IMR-90 (cell line): Measurements from ENCODE around the gene AADACL3. TPM values are rescaled to one million over a fixed set of nuclear protein-coding genes. Genes with fewer than 3 reads are reported as not detected.
"Not testable (repeated sequence)": the region's sequence is repeated elsewhere in the genome, so short reads cannot be mapped to it uniquely, and the experiment has no call there.

Source experiments
- ATAC-seq: fragments of 200-7000 bp; cut with Tn5 transposase; 2 replicates; pipeline ENCODE4 v1.9.1; 2020; ENCODE audit warnings: low read depth, mild to moderate bottlenecking, moderate library complexity
- BruUV-seq: library from RNA; stranded (reverse); fragments of 400-500 nt; replicated peaks from 2 replicates; lab custom pipeline; 2021; lab: Mats Ljungman, UMichigan
- CTCF ChIA-PET: fragments of 300-600 bp; formaldehyde crosslinking; extraction: SDS; loops from one replicate; lab custom pipeline; 2021; ENCODE audit warnings: antibody characterized with exemption; lab: Yijun Ruan, JAX
- POLR2A ChIA-PET: fragments of 300-600 bp; sonication (Branson Sonifier 250); formaldehyde crosslinking; loops from one replicate; lab custom pipeline; 2022; ENCODE audit warnings: antibody characterized with exemption; ENCODE audit not compliant: unreplicated experiment; lab: Charles Lee
- DNase-seq: peaks from one replicate; pipeline ENCODE4 v3.0.0; 2013
- H2AFZ ChIP-seq: replicated peaks from 2 replicates; pipeline ENCODE3; 2013; ENCODE audit warnings: low read length, mild to moderate bottlenecking; ENCODE audit not compliant: poor library complexity
- H2AK5ac ChIP-seq: 2 replicates; pipeline ENCODE4 v1.6.1; 2013; ENCODE audit warnings: low read depth, low read length, inconsistent platforms
- H2AK9ac ChIP-seq: replicated peaks from 2 replicates; pipeline ENCODE3; 2013; ENCODE audit warnings: mild to moderate bottlenecking, low read depth, low read length, moderate library complexity; ENCODE audit not compliant: poor library complexity
- H2BK120ac ChIP-seq: 2 replicates; pipeline ENCODE4 v1.6.1; 2013; ENCODE audit warnings: low read depth, low read length, inconsistent platforms
- H2BK15ac ChIP-seq: 3 replicates; pipeline ENCODE4 v1.6.1; 2013; ENCODE audit warnings: low read depth, low read length, inconsistent platforms
- H2BK20ac ChIP-seq: 2 replicates; pipeline ENCODE4 v1.6.1; 2013; ENCODE audit warnings: low read depth, mild to moderate bottlenecking, inconsistent platforms, low read length, moderate library complexity
- H2BK5ac ChIP-seq: 2 replicates; pipeline ENCODE4 v1.6.1; 2013; ENCODE audit warnings: mild to moderate bottlenecking, low read depth, low read length, inconsistent platforms; ENCODE audit not compliant: poor library complexity, severe bottlenecking
- H3K14ac ChIP-seq: replicated peaks from 2 replicates; pipeline ENCODE4 v1.6.1; 2013; ENCODE audit warnings: low read depth, low read length, inconsistent platforms
- H3K18ac ChIP-seq: 2 replicates; pipeline ENCODE4 v1.6.1; 2013; ENCODE audit warnings: low read depth, low read length, control low read depth
- H3K23ac ChIP-seq: 2 replicates; pipeline ENCODE4 v1.6.1; 2013; ENCODE audit warnings: low read depth, low read length, inconsistent platforms
- H3K27ac ChIP-seq: 2 replicates; pipeline ENCODE4 v1.5.1; 2013; ENCODE audit warnings: mild to moderate bottlenecking, control low read depth, low read length; ENCODE audit not compliant: insufficient read depth
- H3K27me3 ChIP-seq: 2 replicates; pipeline ENCODE4 v1.6.1; 2013; ENCODE audit warnings: low read length; ENCODE audit not compliant: control insufficient read depth, insufficient read depth
- H3K36me3 ChIP-seq: 2 replicates; pipeline ENCODE4 v1.6.1; 2013; ENCODE audit warnings: low read length, mixed read lengths; ENCODE audit not compliant: control insufficient read depth, insufficient read depth
- H3K4ac ChIP-seq: 2 replicates; pipeline ENCODE4 v1.6.1; 2013; ENCODE audit warnings: low read depth, low read length, inconsistent platforms
- H3K4me1 ChIP-seq: 2 replicates; pipeline ENCODE4 v1.6.1; 2013; ENCODE audit warnings: low read length, mixed read lengths; ENCODE audit not compliant: control insufficient read depth, insufficient read depth
- H3K4me2 ChIP-seq: 2 replicates; pipeline ENCODE4 v1.6.1; 2013; ENCODE audit warnings: low read depth, mild to moderate bottlenecking, control low read depth, low read length, moderate library complexity
- H3K4me3 ChIP-seq: 2 replicates; pipeline ENCODE4 v1.5.1; 2013; ENCODE audit warnings: low read depth, mild to moderate bottlenecking, control low read depth, low read length, moderate library complexity; ENCODE audit not compliant: insufficient read depth
- H3K56ac ChIP-seq: 2 replicates; pipeline ENCODE4 v1.6.1; 2013; ENCODE audit warnings: low read length, inconsistent platforms; ENCODE audit not compliant: insufficient read depth; ENCODE audit errors: extremely low read depth
- H3K79me1 ChIP-seq, 2 experiments: 2 replicates each; pipeline ENCODE4 v1.6.1; 2013; ENCODE audit warnings: low read length in 2 of 2, inconsistent platforms in 1 of 2, low read depth in 1 of 2
- H3K9ac ChIP-seq: 2 replicates; pipeline ENCODE4 v1.6.1; 2013; ENCODE audit warnings: low read depth, low read length, control low read depth
- H3K9me1 ChIP-seq: 2 replicates; pipeline ENCODE4 v1.6.1; 2013; ENCODE audit warnings: low read length, inconsistent platforms; ENCODE audit not compliant: insufficient read depth
- H3K9me3 ChIP-seq: 2 replicates; pipeline ENCODE4 v1.6.1; 2013; ENCODE audit warnings: low read length; ENCODE audit not compliant: control insufficient read depth, insufficient read depth
- H4K20me1 ChIP-seq: 2 replicates; pipeline ENCODE4 v1.6.1; 2013; ENCODE audit warnings: low read length, inconsistent platforms; ENCODE audit not compliant: insufficient read depth
- H4K5ac ChIP-seq: 2 replicates; pipeline ENCODE4 v1.6.1; 2013; ENCODE audit warnings: mild to moderate bottlenecking, low read depth, low read length, control low read depth
- H4K8ac ChIP-seq, 2 experiments: 2 replicates each; pipeline ENCODE4 v1.6.1; 2013; ENCODE audit warnings: low read depth in 2 of 2, low read length in 2 of 2, control low read depth in 1 of 2, inconsistent platforms in 1 of 2
- H4K91ac ChIP-seq: 2 replicates; pipeline ENCODE4 v1.6.1; 2013; ENCODE audit warnings: low read depth, low read length, inconsistent platforms; ENCODE audit not compliant: insufficient read depth
- WGBS, 2 experiments: methylation state at CpG; one replicate each; pipeline versions ENCODE4 v1.1.5 to v1.1.7; 2013; ENCODE audit warnings: missing lambda C conversion rate in 2 of 2; ENCODE audit not compliant: insufficient read length in 1 of 2; ENCODE audit errors: extremely low coverage in 2 of 2; 5-methylcytosine and 5-hydroxymethylcytosine counted together
- dilution Hi-C: fragments of 300-500 bp; cut with HindIII; formaldehyde crosslinking; loops from one replicate; pipeline ENCODE4 v1.14.3; 2018; ENCODE audit warnings: low sequenced_read_pairs; ENCODE audit not compliant: unreplicated experiment
- in situ Hi-C: fragments of 300-500 bp; cut with MboI; formaldehyde crosslinking; loops from 3 replicates; pipeline ENCODE4 v1.14.3; 2019; ENCODE audit warnings: low sequenced_read_pairs, inconsistent platforms, mixed read lengths
- intact Hi-C: fragments of 100-400 bp; cut with micrococcal nuclease; formaldehyde crosslinking; loops from 2 replicates; pipeline ENCODE4 v1.10.0; 2022
- polyA plus RNA-seq, 3 experiments: library from polyadenylated mRNA; depleted of rRNA; stranded (reverse); fragments of >200 nt; gene quantifications; 2 replicates each; pipeline ENCODE4 v1.2.3, GENCODE V29; 2012; ENCODE audit warnings: low replicate concordance in 1 of 3
- total RNA-seq: library from RNA; depleted of rRNA; stranded (reverse); fragments of >200 nt; gene quantifications from 2 replicates; pipeline ENCODE4 v1.2.3, GENCODE V29; 2012

The AADACL3 gene
- total and polyA plus RNA-seq, 2 of the 4 experiments (the other 2 are of a cell fraction) = not detected

DNA sequence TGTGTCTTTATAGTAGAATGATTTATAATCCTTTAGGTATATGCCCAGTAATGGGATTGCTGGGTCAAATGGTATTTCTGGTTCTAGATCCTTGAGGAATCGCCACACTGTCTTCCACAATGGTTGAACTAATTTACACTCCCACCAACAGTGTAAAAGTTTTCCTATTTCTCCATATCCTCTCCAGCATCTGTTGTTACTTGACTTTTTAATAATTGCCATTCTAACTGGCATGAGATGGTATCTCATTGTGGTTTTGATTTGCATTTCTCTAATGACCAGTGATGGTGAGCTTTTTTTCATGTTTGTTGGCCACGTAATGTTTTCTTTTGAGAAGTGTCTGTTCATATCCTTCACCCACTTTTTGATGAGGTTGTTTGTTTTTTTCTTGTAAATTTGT, 15.2 kb downstream of the AADACL3 start:
- in situ Hi-C loops, dilution Hi-C loops, DNase-seq, H3K79me1 ChIP-seq, H3K9ac ChIP-seq, H4K20me1 ChIP-seq, H4K5ac ChIP-seq, H3K23ac ChIP-seq, H3K56ac ChIP-seq, BruUV-seq, H2BK15ac ChIP-seq, intact Hi-C loops, H3K4ac ChIP-seq, H2AK5ac ChIP-seq, H2BK20ac ChIP-seq, H3K27me3 ChIP-seq, H2AK9ac ChIP-seq, H3K9me3 ChIP-seq, H2BK120ac ChIP-seq, CTCF ChIA-PET, ATAC-seq, H3K4me2 ChIP-seq, H3K14ac ChIP-seq, POLR2A ChIA-PET, H3K36me3 ChIP-seq, H4K91ac ChIP-seq, H4K8ac ChIP-seq, H2AFZ ChIP-seq, H3K18ac ChIP-seq, H3K4me3 ChIP-seq, H3K4me1 ChIP-seq, H2BK5ac ChIP-seq, H3K27ac ChIP-seq, H3K9me1 ChIP-seq: not testable (repeated sequence)
- no CpG with 5 or more reads among the region's 2 CpGs for WGBS, 2 experiments
